ENCODE data around the gene SLC18A2. TPM values are rescaled to one million over a fixed set of nuclear protein-coding genes. Genes with fewer than 3 reads are reported as not detected.

Gene SLC18A2
- total RNA-seq, 2 experiments from 2014 or later: not detected

DNA sequence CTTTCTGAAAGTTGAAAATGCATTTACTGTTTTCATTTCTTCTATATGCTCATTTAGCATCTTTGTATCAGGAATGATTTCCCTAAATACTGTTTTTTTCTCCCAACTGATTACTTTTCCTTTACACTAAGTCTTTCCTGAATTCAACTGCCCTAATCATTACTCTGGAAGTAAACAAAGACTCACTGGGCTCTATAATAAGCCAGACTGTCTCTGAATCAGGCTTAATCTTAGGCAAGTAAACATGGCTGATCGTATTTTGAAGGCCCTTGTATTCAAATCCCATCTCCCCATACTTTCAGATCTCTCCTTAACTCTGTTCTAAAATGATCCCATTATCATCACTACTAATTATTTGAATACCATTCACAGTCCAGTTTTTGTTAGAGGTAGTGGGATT lies 72.7 kb downstream of the SLC18A2 start:
- no peaks in the 10 kb centered on the region for H3K9me3 Mint-ChIP-seq (ENCODE audit: low read depth)
- peaks cover 12% of the 10 kb centered on the region for H3K4me1 Mint-ChIP-seq
- peaks cover 25% of the 10 kb centered on the region for H3K36me3 Mint-ChIP-seq
- no peaks in the 10 kb centered on the region for H3K27me3 Mint-ChIP-seq
- H3K4me3 Mint-ChIP-seq: no peak overlapping the region
- no peak overlapping the region for H3K27ac Mint-ChIP-seq
- CTCF ChIA-PET: interaction anchor here (1.4 to 1.5 kb wide), 2 partner anchors 9 to 97 kb away, joined by 4 to 6 read pairs; no protein-coding TSS in a partner anchor
- DNase-seq: no peak
- ATAC-seq: no peak

DNA sequence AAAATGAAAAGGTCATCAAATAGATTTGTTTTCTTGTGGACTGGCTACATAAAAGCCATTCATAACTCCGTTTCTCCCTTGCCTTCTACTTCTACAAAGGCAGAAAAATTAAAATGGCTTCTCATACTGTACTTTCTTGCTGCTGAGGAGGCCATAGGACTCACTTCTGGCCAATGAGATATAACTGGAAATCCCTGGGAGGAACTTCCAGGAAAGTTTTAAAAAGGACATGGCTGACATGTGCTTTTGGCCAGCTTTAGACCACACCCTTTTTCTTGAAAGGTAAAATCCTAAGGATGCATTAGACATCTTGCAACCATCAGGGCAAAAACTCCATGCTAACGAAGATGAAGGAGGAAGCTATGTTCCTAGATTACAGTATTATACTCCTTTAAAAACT lies 75.8 kb downstream of the SLC18A2 start:
- H3K4me1 Mint-ChIP-seq: peaks cover 6% of the 10 kb centered on the region
- H3K27ac Mint-ChIP-seq: no peak overlapping the region
- CTCF ChIA-PET: interaction anchor here (1.1 to 6.3 kb wide), 2 partner anchors 100 to 142 kb away, joined by 3 to 126 read pairs; no protein-coding TSS in a partner anchor
- ATAC-seq (no peak), DNase-seq (no peak)
- no peaks in the 10 kb centered on the region for H3K27me3 Mint-ChIP-seq
- H3K9me3 Mint-ChIP-seq (ENCODE audit: low read depth): no peaks in the 10 kb centered on the region
- peaks cover 22% of the 10 kb centered on the region for H3K36me3 Mint-ChIP-seq
- H3K4me3 Mint-ChIP-seq: no peak overlapping the region

DNA sequence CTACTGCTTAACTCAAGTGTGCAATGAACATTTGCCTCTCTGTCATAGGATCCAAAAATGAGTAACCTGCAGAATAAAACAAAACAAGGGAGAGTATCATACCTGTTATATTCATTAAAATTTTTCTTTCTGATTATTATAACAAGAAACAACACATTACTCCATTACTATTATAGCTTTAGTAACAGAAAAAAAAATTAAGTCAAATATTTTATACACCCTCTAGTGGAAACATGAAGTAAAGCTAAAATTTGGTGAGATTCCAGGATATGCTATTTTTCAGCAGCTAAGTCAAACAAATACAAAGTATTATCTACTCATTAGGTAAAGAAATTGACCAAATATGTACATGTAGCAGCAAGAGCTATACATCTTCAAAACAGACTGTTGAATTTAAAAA lies 78.0 kb downstream of the SLC18A2 start:
- Mint-ChIP-seq H3K4me3 (no peak overlapping the region), H3K9me3 (ENCODE audit: low read depth) (no peaks in the 10 kb centered on the region), H3K4me1 (no peaks in the 10 kb centered on the region), H3K27me3 (no peaks in the 10 kb centered on the region), H3K27ac (no peak overlapping the region), H3K36me3 (peaks cover 10% of the 10 kb centered on the region)
- no peak for ATAC-seq
- CTCF ChIA-PET: interaction anchor here (0.9 to 6.3 kb wide), 9 partner anchors 8 to 102 kb away, joined by 3 to 126 read pairs (median 4); no protein-coding TSS in a partner anchor
- no peak for DNase-seq

DNA sequence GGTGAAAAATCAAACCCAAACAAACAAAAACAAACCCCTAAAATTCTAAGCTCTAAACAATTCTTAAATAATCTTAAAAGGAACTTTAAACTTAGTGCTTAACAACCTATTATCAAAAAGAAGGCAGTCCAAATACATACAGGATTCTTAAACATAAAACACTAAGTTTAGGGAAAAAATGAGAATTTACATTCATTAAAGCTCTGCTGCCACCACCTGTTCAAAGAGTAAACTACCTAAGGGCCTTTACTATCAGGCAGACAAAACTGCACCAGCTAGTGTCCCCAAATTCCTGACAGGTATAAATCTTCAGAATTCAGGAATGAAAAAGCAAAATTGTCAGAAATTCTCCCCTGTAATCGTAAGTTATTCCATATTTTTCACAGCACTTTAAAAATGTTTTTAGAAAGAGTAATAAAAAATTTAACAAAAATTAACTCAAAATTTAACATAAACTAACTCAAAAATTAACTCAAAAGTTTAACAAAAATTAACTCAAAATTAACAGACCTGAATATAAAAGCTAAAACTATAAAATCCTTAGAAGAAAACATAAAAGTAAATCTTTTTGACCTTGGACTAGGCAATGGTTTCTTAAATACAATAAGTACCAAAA lies 79.2 kb downstream of the SLC18A2 start:
- no peak for DNase-seq
- CTCF ChIA-PET: interaction anchor here (0.7 to 6.3 kb wide), 20 partner anchors 9 to 151 kb away, joined by 3 to 126 read pairs (median 4); no protein-coding TSS in a partner anchor
- H3K27me3 Mint-ChIP-seq: no peaks in the 10 kb centered on the region

DNA sequence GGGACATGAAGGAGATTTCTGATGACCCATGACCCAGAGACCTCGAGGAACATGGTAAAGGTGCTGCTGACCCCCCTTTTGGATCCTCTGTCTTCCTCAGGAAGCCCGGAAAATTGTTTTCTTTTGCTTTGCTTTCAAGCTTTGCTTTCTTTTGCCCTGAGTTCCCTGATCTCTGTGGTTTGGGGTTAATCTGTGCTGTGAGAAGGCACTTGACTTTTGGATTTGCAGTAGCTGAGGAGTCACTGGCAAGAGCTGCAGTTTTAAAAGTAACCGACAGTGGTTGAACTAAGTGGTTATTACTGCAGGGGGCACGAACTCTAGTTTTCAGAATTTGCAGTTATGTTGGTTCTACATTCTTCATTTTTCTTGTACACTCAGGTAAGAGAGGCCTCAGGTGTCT lies 81.3 kb downstream of the SLC18A2 start:
- no peaks in the 10 kb centered on the region for H3K9me3 Mint-ChIP-seq (ENCODE audit: low read depth)
- peaks cover 16% of the 10 kb centered on the region for H3K36me3 Mint-ChIP-seq
- H3K27me3 Mint-ChIP-seq: no peaks in the 10 kb centered on the region
- ATAC-seq (no peak), DNase-seq (no peak)
- no peak overlapping the region for H3K4me3 Mint-ChIP-seq
- CTCF ChIA-PET: interaction anchor here (1.1 to 2.9 kb wide), 3 partner anchors 9 to 106 kb away, joined by 3 to 13 read pairs (median 4); no protein-coding TSS in a partner anchor
- H3K27ac Mint-ChIP-seq: no peak overlapping the region
- H3K4me1 Mint-ChIP-seq: no peaks in the 10 kb centered on the region

More for the DNA sequence above, 79.2 kb downstream of the SLC18A2 start:
- H3K4me3 Mint-ChIP-seq: no peak overlapping the region
- no peaks in the 10 kb centered on the region for H3K4me1 Mint-ChIP-seq
- no peak overlapping the region for H3K27ac Mint-ChIP-seq
- H3K36me3 Mint-ChIP-seq: peaks cover 5% of the 10 kb centered on the region
- no peaks in the 10 kb centered on the region for H3K9me3 Mint-ChIP-seq (ENCODE audit: low read depth)
- no peak for ATAC-seq

DNA sequence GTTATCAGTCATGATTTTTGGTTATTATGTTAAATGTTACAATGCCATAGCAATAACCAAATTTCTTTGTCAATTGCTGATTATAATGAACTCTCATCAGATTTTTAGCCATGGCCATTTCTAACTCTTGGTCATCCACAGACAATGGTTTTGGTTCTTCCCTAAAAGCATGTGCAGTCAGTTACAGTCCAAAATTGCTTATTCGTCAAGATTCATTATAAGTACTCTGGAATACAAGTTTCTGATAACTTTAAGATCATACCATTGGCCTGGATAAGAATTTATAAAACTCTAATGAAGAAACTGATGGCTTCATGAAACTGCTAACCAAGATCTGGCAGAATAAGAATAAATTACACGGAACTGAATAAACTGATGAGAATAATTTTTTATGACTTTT lies 83.5 kb downstream of the SLC18A2 start:
- DNase-seq (no peak), ATAC-seq (no peak)
- H3K4me1 Mint-ChIP-seq: no peaks in the 10 kb centered on the region
- H3K36me3 Mint-ChIP-seq: peaks cover 17% of the 10 kb centered on the region
- CTCF ChIA-PET: interaction anchor here (2.9 kb wide), 1 partner anchor 108 kb away, joined by 13 read pairs; no protein-coding TSS in a partner anchor
- H3K4me3 Mint-ChIP-seq: no peak overlapping the region
- no peaks in the 10 kb centered on the region for H3K9me3 Mint-ChIP-seq (ENCODE audit: low read depth)
- no peak overlapping the region for H3K27ac Mint-ChIP-seq
- no peaks in the 10 kb centered on the region for H3K27me3 Mint-ChIP-seq

DNA sequence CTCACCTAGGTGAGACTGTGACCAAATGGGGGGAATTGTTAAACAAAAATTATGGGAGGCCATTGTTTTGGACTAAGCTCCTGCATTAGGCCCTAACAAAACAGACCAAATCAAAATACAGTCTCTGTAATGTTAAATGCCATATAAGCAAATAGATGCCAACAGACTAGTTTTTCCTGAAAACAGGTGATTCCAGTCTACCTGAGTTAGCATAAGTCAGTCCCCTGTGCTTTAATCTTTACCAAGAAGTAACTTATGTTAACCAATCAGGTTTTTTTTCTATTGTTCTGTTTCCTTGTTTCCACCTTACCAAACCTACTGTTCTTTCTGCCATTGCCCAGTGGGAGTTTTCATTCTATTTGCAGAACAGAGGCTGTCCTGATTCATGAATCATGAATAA lies 86.3 kb downstream of the SLC18A2 start:
- Mint-ChIP-seq H3K27ac (no peak overlapping the region), H3K9me3 (ENCODE audit: low read depth) (no peaks in the 10 kb centered on the region), H3K36me3 (peaks cover 28% of the 10 kb centered on the region), H3K4me3 (no peak overlapping the region), H3K27me3 (no peaks in the 10 kb centered on the region), H3K4me1 (no peaks in the 10 kb centered on the region)
- ATAC-seq (no peak), DNase-seq (no peak)
- CTCF ChIA-PET: interaction anchor here (1.2 to 2.1 kb wide), 3 partner anchors 9 to 111 kb away, joined by 3 to 9 read pairs (median 4); no protein-coding TSS in a partner anchor

Other genes starting within 250 kb of the SLC18A2 start
- gene SHTN1, start 235.9 kb upstream of the SLC18A2 start, total RNA-seq: not detected
- gene VAX1, start 102.8 kb upstream of the SLC18A2 start, total RNA-seq: not detected
- not detected for gene KCNK18, start 43.6 kb upstream of the SLC18A2 start, total RNA-seq
- gene PDZD8, start 134.3 kb downstream of the SLC18A2 start, total RNA-seq: 10 to 100 TPM; 18.0 to 18.3 TPM

Measured in activated CD8-positive, alpha-beta memory T cell treated with anti-CD3 and anti-CD28 coated beads, Interleukin-2, amount 10 ng/mL, durations not matched to agents 7 days and 5 days (primary cell).